HG03520 (cell line): ENCODE data around the gene SKOR1.

Experiments
- ATAC-seq: cut with Tn5 transposase; IDR thresholded peaks from one replicate; pipeline ENCODE4 v1.9.1; 2021; ENCODE audit warnings: mild to moderate bottlenecking, moderate library complexity; ENCODE audit not compliant: unreplicated experiment

Gene SKOR1

DNA sequence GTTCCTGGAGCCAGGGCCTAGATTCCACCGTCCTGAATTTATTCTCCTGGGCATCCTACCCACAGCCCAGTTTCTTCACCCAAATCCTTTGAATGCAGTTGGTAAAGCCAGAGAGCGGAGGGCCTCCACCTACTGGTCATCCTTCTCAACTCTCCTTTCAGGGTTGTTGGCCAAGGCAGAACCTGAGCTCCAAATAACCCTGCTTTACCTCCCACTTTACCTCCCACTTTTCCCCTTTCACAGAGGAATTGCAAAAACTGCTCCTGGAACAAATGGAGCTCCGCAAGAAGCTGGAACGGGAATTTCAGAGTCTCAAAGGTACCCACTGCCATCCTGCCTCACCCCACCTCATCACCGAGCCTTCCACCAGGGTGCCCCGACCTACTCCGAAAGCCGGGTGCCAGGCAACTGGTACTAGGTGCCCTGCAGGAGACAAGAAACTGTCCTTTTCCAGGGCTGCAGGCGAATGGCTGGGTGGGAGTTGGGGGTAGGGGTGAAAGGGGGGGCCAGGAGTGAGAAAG lies 6.8 kb downstream of the SKOR1 start:
- no peak for ATAC-seq

GRCh38 chr15:67832897-67833709 lies 7.8 kb downstream of the SKOR1 start:
- ATAC-seq, result no peak

DNA sequence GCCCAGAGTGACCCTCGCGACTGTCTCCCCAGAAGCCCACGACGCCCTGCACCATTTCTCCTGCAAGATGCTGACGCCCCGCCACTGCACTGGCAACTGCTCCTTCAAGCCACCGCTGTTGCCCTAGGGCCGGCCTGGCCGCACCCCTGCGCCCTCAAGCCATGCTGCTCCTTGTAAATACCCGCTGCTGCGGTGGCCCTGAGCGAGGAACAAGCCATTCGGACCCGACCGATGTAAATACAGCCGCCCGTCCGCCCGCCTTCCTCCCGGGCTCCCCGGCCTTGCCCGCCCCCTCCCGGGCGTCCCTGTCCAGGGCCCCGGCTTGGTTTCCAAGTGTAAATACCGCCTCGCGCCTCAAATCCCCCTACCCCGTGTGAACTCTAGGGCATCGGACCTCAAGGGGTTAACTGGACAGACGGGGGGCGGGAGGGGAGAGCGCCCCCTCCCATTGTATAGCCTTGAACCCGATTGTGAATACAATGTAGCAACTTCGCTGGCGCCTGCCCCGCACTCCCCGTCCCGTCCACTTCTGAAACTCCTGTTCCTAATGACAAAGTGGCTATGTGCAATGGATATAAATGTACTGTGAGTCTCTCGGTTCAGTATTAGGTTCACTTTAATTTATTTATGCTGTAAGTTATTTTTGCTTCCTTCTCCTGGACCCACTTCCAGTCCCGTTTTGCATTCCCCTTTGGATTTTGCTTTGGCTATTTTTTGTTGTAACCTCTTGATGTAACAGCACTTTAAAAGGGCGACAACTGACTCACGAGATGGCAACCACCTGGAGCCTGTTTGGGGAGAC lies 8.6 kb downstream of the SKOR1 start:
- ATAC-seq, result no peak

DNA sequence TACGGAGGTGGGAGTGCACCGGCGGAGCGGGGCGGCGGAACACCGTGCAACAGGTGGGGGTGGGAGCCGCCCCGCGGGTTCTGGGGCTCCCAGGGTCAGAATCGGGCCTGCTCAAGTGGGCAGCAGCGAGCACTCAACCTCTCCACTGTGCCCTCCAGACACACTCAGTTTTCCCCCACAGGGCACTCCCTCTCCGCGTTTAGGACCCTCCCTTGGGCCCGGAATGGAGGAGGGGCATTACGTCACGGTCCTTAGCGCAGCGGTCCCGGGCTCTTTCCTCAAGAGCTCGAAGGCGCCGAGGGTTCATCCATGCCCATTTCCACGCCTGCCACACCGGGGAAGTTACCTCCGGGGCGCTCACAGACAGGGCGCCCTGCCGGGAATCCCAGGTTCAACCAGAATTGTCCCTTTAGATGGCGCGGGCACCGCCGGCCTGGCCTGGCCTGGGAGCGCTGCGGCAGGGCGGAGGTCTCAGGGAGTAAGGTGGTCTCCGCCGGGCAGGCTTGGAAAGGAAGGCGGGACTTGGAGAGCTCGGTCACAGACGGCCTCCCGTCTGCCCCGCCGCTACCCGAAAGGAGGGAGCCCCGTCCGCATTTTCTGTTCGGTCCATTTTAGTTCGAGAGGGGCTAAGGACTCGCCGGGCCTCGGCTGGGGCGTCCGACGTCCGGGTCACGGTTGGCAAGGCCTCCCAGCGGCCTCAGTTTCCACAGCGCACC lies 9.4 kb downstream of the SKOR1 start:
- ATAC-seq, result no peak

DNA sequence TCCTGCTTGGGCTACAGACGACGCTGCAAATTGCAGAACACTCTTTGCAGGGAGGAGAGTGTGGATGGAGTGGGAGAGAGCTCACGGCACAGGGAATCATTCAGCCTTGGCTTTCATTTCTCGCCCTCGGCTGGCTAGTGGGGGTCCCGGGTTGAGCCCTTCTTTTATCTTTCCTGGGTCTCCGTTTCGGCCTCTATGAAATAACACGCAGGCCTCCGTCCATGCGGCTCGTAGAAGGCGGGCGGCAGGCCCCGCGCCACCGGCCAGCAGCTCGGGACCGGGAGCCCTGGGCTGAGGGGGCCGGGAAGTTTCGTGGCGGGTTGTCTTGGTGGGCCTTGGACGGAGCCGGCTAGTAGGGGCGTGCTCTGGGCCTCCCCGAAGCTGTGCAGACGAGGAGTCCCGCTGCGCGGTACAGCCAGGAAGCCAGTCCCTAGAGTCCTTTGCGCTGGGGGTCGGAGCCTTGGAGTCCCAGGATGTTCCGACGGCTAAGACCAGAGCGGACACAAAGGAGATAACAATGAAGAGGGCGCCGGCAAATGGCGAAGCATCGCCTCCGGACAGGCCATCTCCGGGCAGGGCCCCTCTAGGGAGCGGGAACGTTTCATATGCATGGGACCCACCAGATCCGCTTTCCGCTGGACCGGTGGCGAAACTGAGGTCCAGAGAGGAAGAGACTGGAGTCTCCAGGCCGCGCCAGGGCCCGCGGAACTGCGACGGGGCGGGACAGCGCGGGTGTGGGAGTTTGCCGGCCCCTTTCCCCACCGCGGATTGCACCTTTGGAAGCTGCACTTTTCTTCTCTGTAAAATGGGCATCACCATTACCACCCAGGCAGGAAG lies 10.2 kb downstream of the SKOR1 start:
- no peak for ATAC-seq

DNA sequence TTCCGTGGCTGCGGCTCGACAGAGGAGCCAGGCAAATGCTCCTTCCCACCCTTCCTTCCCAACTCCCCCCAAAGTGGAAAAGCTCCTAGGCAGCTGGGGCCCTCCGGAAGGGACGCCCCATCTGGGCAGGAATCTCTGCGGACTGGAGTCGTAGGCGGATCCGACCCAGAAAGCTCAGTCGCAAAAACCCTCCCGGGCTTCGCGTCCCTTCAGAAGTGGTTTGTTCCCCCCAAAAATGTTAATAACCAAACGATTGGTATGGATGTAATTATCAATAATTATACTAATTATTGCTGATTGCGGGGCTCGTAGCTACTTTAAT lies 10.8 kb downstream of the SKOR1 start:
- no peak for ATAC-seq

GRCh38 chr15:67836477-67836876 lies 11.2 kb downstream of the SKOR1 start:
- ATAC-seq, result no peak

GRCh38 chr15:67836955-67837354 lies 11.6 kb downstream of the SKOR1 start:
- no peak for ATAC-seq

- no peak for ATAC-seq
These were observed 13.6 kb downstream of the SKOR1 start for GRCh38 chr15:67838789-67839332.

DNA sequence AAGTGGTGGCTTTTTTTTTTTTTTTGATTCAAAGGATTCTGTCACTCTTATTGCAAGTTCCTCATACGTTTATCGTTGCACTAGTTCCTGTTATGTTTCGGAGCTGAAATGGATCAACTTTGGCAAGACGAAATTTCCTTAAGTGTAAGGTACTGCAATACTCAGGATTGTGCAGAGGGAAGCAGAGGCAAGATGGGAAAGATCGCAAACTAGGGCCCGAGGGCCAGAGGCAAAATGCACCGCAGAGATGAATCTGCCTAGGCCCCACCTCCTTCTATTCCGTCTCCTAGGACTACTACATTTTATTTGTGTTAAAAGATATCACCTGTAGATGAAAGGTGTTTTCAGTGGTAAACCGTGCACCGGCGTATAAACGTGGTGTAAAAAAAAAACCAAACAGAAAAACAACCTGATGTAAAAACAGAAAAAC lies 14.2 kb downstream of the SKOR1 start:
- no peak for ATAC-seq

GRCh38 chr15:67839929-67840748 lies 14.8 kb downstream of the SKOR1 start, which contains the start of gene RNU6-1:
Gene RNU6-1, minus strand, starts transcription at chr15:67840045.
- peak; percentile 78 for ATAC-seq

GRCh38 chr15:67840749-67841512 lies 15.6 kb downstream of the SKOR1 start:
- ATAC-seq, result no peak

DNA sequence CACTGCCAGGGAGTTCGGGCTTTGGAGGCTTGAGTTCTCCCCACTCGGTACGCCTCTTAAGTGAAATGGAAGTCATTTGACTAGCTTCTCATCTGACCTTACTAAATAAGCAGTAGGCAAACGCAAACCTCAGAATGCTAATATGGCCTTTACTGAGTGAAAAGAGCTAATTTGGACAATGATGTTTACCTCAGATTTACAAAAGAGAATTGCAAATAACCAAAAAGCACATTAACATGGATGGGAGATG lies 16.1 kb downstream of the SKOR1 start:
- no peak for ATAC-seq

DNA sequence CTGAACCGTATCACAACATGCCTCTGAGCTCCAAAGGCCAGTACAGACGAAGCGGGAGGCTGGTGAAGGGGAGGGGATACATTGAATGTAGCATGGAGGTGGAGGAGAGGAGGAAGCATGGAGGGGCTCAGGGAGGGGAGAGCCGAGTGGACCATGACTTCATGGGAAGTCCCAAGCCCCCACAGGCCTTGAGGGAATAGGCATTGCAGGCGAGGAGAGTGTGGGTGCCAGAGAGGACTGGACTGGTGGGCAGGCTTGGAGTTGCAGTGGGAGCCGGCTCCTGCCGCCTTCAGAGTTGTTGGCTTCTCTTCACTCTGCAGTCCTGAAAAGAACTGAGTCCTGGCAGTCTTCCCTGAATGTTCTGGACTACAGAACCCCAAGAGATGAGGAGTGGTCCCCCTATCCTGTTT lies 17.8 kb downstream of the SKOR1 start:
- no peak for ATAC-seq

GRCh38 chr15:67843571-67844387 lies 18.5 kb downstream of the SKOR1 start:
- ATAC-seq, result no peak

DNA sequence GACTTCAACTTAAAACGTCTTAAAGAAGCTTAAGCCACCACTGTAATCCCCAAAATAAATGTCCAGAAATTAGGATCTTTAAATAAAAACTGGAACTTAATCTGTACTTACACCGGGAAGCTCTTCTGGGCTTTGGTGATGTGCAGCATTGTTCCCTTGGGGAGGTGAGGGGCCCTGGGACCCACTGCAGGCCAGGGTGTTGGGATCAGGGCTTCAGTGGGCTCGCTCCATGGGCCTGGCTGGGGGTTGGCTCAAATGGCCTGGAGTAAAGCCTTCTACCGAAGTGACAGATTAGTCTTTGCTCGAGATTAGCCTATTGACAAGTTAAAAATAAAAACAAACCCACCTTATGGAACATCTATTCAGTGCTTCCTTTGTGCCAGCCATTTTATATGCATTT lies 20.7 kb downstream of the SKOR1 start:
- ATAC-seq, result no peak

- no peak for ATAC-seq
These were observed 24.2 kb downstream of the SKOR1 start for GRCh38 chr15:67849538-67849937.

DNA sequence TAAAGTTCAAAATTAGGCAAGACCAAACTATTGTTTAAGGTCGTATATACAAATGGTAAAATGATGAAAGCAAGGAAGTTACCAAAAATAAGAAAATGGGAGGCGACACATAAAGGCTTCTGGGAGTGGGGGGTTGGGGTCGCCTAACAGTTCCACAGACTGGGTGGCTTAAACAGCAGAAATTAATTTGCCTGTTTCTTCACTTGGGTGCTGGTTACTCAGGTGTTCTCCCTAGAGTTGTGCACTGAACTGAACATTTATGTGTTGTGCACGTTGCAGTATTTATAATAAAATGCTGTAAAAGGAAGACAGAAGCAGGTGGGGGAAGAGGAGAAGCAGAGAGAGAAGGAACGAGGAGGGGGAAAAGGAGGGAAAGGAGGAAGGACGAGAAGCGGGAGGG lies 25.0 kb downstream of the SKOR1 start:
- ATAC-seq, result no peak
